BE2C (cell line): ENCODE data around the gene NOSTRIN.

Experiments
- DNase-seq: peaks from one replicate; pipeline ENCODE4 v3.0.0-alpha.2; 2020
- H3K27me3 ChIP-seq: fragments of 250-450 bp; sonication (Bioruptor Pico); 2 replicates; pipeline ENCODE4 v1.5.1; 2020; ENCODE audit warnings: mild to moderate bottlenecking
- H3K36me3 ChIP-seq: fragments of 250-450 bp; sonication (Bioruptor Pico); 2 replicates; pipeline ENCODE4 v1.5.1; 2020; ENCODE audit warnings: mild to moderate bottlenecking
- H3K4me1 ChIP-seq: fragments of 250-450 bp; sonication (Bioruptor Pico); 2 replicates; pipeline ENCODE4 v1.5.1; 2020
- H3K4me3 ChIP-seq: 2 replicates; pipeline ENCODE4 v1.5.1; 2011; ENCODE audit warnings: low read depth, low read length
- H3K9me3 ChIP-seq: fragments of 250-450 bp; sonication (Bioruptor Pico); 2 replicates; pipeline ENCODE4 v1.5.1; 2020
- TF ChIP-seq, protein P1 (sequence below): IDR thresholded peaks from 2 replicates; pipeline ENCODE4 v1.5.1; 2012; ENCODE audit warnings: mild to moderate bottlenecking, low read depth, low read length

The NOSTRIN gene

GRCh38 chr2:168810235-168810634 lies 7.8 kb downstream of the NOSTRIN start:
- Histone ChIP-seq H3K4me3 (no peak overlapping the region), H3K36me3 (no peaks in the 10 kb centered on the region), H3K4me1 (no peaks in the 10 kb centered on the region), H3K27me3 (no peaks in the 10 kb centered on the region), H3K9me3 (no peaks in the 10 kb centered on the region)
- TF ChIP-seq, protein P1, sequence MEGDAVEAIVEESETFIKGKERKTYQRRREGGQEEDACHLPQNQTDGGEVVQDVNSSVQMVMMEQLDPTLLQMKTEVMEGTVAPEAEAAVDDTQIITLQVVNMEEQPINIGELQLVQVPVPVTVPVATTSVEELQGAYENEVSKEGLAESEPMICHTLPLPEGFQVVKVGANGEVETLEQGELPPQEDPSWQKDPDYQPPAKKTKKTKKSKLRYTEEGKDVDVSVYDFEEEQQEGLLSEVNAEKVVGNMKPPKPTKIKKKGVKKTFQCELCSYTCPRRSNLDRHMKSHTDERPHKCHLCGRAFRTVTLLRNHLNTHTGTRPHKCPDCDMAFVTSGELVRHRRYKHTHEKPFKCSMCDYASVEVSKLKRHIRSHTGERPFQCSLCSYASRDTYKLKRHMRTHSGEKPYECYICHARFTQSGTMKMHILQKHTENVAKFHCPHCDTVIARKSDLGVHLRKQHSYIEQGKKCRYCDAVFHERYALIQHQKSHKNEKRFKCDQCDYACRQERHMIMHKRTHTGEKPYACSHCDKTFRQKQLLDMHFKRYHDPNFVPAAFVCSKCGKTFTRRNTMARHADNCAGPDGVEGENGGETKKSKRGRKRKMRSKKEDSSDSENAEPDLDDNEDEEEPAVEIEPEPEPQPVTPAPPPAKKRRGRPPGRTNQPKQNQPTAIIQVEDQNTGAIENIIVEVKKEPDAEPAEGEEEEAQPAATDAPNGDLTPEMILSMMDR = no peak
- DNase-seq = no peak

DNA sequence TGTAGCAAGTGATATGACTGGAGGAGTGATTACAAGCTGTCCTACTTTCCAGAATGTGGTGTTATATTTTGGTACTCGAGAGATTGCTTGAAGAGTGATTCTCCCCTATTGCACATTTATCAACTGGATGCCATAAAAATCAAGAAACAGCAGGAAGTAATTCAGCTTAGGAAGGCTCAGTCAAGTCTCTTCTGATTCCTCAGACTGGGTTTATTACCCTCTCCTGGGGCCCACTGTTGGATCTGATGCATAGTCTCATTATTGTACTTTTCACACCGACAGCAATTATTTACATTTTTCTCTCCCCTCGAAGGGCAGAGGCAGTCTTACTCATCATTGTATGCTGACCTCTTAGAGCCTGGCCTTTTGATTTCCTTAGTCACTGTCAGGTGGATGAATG lies 9.3 kb downstream of the NOSTRIN start:
- Histone ChIP-seq H3K4me1 (no peaks in the 10 kb centered on the region; the same call in 1 of the 2 replicates), H3K27me3 (no peaks in the 10 kb centered on the region), H3K4me3 (no peak overlapping the region), H3K36me3 (no peaks in the 10 kb centered on the region), H3K9me3 (no peaks in the 10 kb centered on the region)
- no peak for DNase-seq
- TF ChIP-seq, protein P1 = no peak

- no peaks in the 10 kb centered on the region for H3K27me3 ChIP-seq
- no peak overlapping the region for H3K4me3 ChIP-seq
- TF ChIP-seq, protein P1 = no peak
- H3K4me1 ChIP-seq = no peaks in the 10 kb centered on the region; the same call in 1 of the 2 replicates
- H3K9me3 ChIP-seq = no peaks in the 10 kb centered on the region
- no peak for DNase-seq
- no peaks in the 10 kb centered on the region for H3K36me3 ChIP-seq
Observed at GRCh38 chr2:168814046-168814445, 11.6 kb downstream of the NOSTRIN start.

DNA sequence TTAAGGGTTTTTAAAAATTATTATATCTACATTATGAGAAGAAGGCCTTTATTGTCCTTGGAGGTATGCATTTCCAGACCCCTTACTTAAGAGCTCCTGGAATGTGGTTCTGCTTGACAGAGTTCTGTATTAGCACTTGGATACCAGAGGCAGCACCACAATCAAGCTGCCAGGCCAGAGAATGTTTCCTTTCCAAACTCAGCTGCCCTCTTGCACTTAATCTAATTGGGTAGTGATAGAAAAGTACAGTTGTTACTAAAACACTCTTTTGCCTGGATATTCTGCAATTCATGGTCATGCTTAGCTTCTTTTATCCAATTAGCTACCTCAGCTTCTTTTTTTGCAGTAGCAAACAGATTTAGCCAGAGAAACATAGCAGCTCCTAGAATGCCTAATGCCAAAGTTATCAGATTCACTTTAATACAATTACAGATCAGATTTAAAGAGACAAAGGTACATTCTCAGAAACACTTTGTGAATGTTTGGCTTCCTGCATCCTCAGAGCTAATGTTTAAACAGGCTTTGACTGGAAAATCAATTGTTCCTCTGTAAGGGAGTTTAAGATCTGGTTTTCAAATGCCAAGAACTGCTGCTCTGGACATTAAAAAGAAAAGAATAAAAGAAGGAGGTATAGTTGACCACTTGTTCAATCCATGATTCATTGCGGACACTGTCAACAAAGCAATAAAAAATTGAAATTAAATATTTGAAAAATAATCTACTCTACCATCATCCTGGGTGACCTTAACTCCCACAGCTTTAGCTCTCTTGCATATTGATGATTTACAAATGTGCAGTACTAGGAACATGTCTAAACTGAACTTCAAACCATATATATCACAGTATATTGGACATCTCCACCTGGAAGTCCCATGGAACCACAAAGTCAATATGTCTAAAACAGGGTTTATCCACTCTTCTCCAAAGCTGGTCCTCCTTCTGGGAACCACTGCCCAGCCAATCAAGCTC lies 12.8 kb downstream of the NOSTRIN start:
- peak; percentile 25 for DNase-seq
- Histone ChIP-seq H3K36me3 (no peaks in the 10 kb centered on the region), H3K27me3 (no peaks in the 10 kb centered on the region), H3K4me3 (no peak overlapping the region), H3K4me1 (no peaks in the 10 kb centered on the region; the same call in 1 of the 2 replicates), H3K9me3 (no peaks in the 10 kb centered on the region)
- TF ChIP-seq, protein P1 = no peak

- no peak overlapping the region for H3K4me3 ChIP-seq
- H3K36me3 ChIP-seq = no peaks in the 10 kb centered on the region
- H3K9me3 ChIP-seq = no peaks in the 10 kb centered on the region
- TF ChIP-seq, protein P1 = no peak
- no peak for DNase-seq
- no peaks in the 10 kb centered on the region; the same call in 1 of the 2 replicates for H3K4me1 ChIP-seq
- H3K27me3 ChIP-seq = no peaks in the 10 kb centered on the region
Observed at GRCh38 chr2:168816369-168816768, 13.9 kb downstream of the NOSTRIN start.
